Mesenchymal stem cell (in vitro differentiated cells and primary cell): ENCODE measurements around the gene OR5D18.

Experiments used
- DNase-seq: peaks from one replicate; pipeline ENCODE4 v3.0.0-alpha.2; 2013
- H2AFZ ChIP-seq: one replicate; pipeline ENCODE4 v1.6.1; 2013; ENCODE audit warnings: low read depth, mild to moderate bottlenecking, control low read depth, inconsistent platforms, low read length, moderate library complexity
- H2AK5ac ChIP-seq: 2 replicates; pipeline ENCODE4 v1.6.1; 2013; ENCODE audit warnings: low read length, moderate library complexity, mild to moderate bottlenecking, inconsistent platforms; ENCODE audit not compliant: severe bottlenecking
- H2BK120ac ChIP-seq: one replicate; pipeline ENCODE4 v1.6.1; 2013; ENCODE audit warnings: low read depth, mild to moderate bottlenecking, inconsistent platforms, low read length, moderate library complexity
- H2BK12ac ChIP-seq, 2 experiments: one replicate each; pipeline ENCODE4 v1.6.1; 2013; ENCODE audit warnings: inconsistent platforms in 2 of 2, low read length in 2 of 2, mild to moderate bottlenecking in 2 of 2, moderate library complexity in 2 of 2, control low read depth in 1 of 2
- H2BK15ac ChIP-seq: one replicate; pipeline ENCODE4 v1.6.1; 2013; ENCODE audit warnings: mild to moderate bottlenecking, low read depth, inconsistent platforms; ENCODE audit not compliant: poor library complexity, severe bottlenecking
- H2BK5ac ChIP-seq: 2 replicates; pipeline ENCODE4 v1.6.1; 2013; ENCODE audit warnings: low read depth, mild to moderate bottlenecking, low read length, control low read depth, inconsistent platforms; ENCODE audit not compliant: poor library complexity, severe bottlenecking
- H3K14ac ChIP-seq, 2 experiments: one replicate each; pipeline ENCODE4 v1.6.1; 2013; ENCODE audit warnings: inconsistent platforms in 2 of 2, low read length in 2 of 2, control low read depth in 1 of 2, mild to moderate bottlenecking in 1 of 2, moderate library complexity in 1 of 2
- H3K18ac ChIP-seq, 2 experiments: one replicate each; pipeline ENCODE4 v1.6.1; 2013; ENCODE audit warnings: inconsistent platforms in 2 of 2, low read length in 2 of 2, control low read depth in 1 of 2, low read depth in 1 of 2, mild to moderate bottlenecking in 1 of 2
- H3K23ac ChIP-seq, 2 experiments: one replicate each; pipeline ENCODE4 v1.6.1; 2013; ENCODE audit warnings: inconsistent platforms in 2 of 2, low read length in 2 of 2, mild to moderate bottlenecking in 2 of 2, moderate library complexity in 2 of 2, control low read depth in 1 of 2
- H3K27ac ChIP-seq: 2 replicates; pipeline ENCODE4 v1.5.1; 2013; ENCODE audit warnings: mild to moderate bottlenecking, moderate library complexity, low read length, control low read depth, inconsistent platforms; ENCODE audit not compliant: poor library complexity, severe bottlenecking
- H3K27me3 ChIP-seq, 2 experiments: 2 replicates each; pipeline versions ENCODE4 v1.6.1 to v1.7.0; 2013; ENCODE audit warnings: low read length in 2 of 2, mild to moderate bottlenecking in 2 of 2, moderate library complexity in 2 of 2, control low read depth in 1 of 2, inconsistent platforms in 1 of 2; ENCODE audit not compliant: control insufficient read depth in 1 of 2, insufficient read depth in 1 of 2
- H3K36me3 ChIP-seq, 2 experiments: 2 replicates each; pipeline versions ENCODE4 v1.6.1 to v1.7.0; 2013; ENCODE audit warnings: low read length in 2 of 2, control low read depth in 1 of 2, inconsistent platforms in 1 of 2, low read depth in 1 of 2, mild to moderate bottlenecking in 1 of 2; ENCODE audit not compliant: insufficient read depth in 2 of 2, control insufficient read depth in 1 of 2
- H3K4ac ChIP-seq, 2 experiments: one replicate each; pipeline ENCODE4 v1.6.1; 2013; ENCODE audit warnings: inconsistent platforms in 2 of 2, low read length in 2 of 2, mild to moderate bottlenecking in 2 of 2, moderate library complexity in 2 of 2, control low read depth in 1 of 2, low read depth in 1 of 2
- H3K4me1 ChIP-seq: 2 replicates; pipeline ENCODE4 v1.6.1; 2013; ENCODE audit warnings: low read depth, low read length, control low read depth; ENCODE audit not compliant: control insufficient read depth, insufficient read depth
- H3K4me2 ChIP-seq: 2 replicates; pipeline ENCODE4 v1.6.1; 2013; ENCODE audit warnings: low read length, mild to moderate bottlenecking, inconsistent platforms; ENCODE audit not compliant: poor library complexity, severe bottlenecking
- H3K4me3 ChIP-seq, 2 experiments: 2 replicates each; pipeline versions ENCODE4 v1.5.1 to v1.7.0; 2013; ENCODE audit warnings: low read length in 2 of 2, mild to moderate bottlenecking in 2 of 2, control low read depth in 1 of 2, low read depth in 1 of 2; ENCODE audit not compliant: insufficient read depth in 1 of 2
- H3K79me1 ChIP-seq: replicated peaks from 2 replicates; pipeline ENCODE4 v1.6.1; 2013; ENCODE audit warnings: mild to moderate bottlenecking, control low read depth, low read length, inconsistent platforms; ENCODE audit not compliant: poor library complexity, severe bottlenecking
- H3K9ac ChIP-seq: 2 replicates; pipeline ENCODE4 v1.7.0; 2013; ENCODE audit warnings: mild to moderate bottlenecking, low read length, moderate library complexity
- H3K9me3 ChIP-seq: 2 replicates; pipeline ENCODE4 v1.7.0; 2013; ENCODE audit warnings: mild to moderate bottlenecking, low read length; ENCODE audit not compliant: control insufficient read depth
- H4K8ac ChIP-seq: one replicate; pipeline ENCODE4 v1.6.1; 2013; ENCODE audit warnings: inconsistent platforms, mild to moderate bottlenecking, low read length, moderate library complexity
- H4K91ac ChIP-seq: one replicate; pipeline ENCODE4 v1.6.1; 2013; ENCODE audit warnings: mild to moderate bottlenecking, low read length, inconsistent platforms
- WGBS: methylation state at CpG from one replicate; pipeline ENCODE4 v1.1.7; 2013; ENCODE audit warnings: mixed read lengths; 5-methylcytosine and 5-hydroxymethylcytosine counted together

Gene OR5D18

GRCh38 chr11:55838452-55838851, 19.0 kb downstream of the OR5D18 start, which contains the start of gene OR5D16:
OR5D16 (plus strand) TSS chr11:55838752; CDS start chr11:55838752, 0 bp downstream.
- DNase-seq, result no peak
- Histone ChIP-seq H4K8ac (no peak within 1 kb of the TSS), H2BK120ac (no peak within 1 kb of the TSS), H3K79me1 (no peaks in the 10 kb centered on the region), H2AFZ (no peak within 1 kb of the TSS), H2BK12ac (no peak within 1 kb of the TSS), H3K14ac (no peak within 1 kb of the TSS), H4K91ac (no peak within 1 kb of the TSS), H3K4ac (no peak within 1 kb of the TSS), H3K27me3 (no peaks in the 10 kb centered on the region), H3K23ac (no peak within 1 kb of the TSS), H3K4me1 (no peaks in the 10 kb centered on the region), H3K27ac (no peak within 1 kb of the TSS), H3K36me3 (no peaks in the 10 kb centered on the region), H2BK5ac (no peak within 1 kb of the TSS), H2AK5ac (no peak within 1 kb of the TSS), H3K9ac (no peak within 1 kb of the TSS), H2BK15ac (no peak within 1 kb of the TSS), H3K4me2 (no peak within 1 kb of the TSS), H3K9me3 (peaks cover 20% of the 10 kb centered on the region), H3K4me3 (no peak within 1 kb of the TSS), H3K18ac (no peak within 1 kb of the TSS)
- WGBS, result 51% methylated on average over 2 of the region's 3 CpGs

GRCh38 chr11:55847453-55847852, 28.0 kb downstream of the OR5D18 start:
- Histone ChIP-seq H3K36me3 (no peaks in the 10 kb centered on the region), H2BK5ac (no peak overlapping the region), H3K4me2 (no peak overlapping the region), H3K27me3 (no peaks in the 10 kb centered on the region), H3K23ac (no peak overlapping the region), H4K91ac (no peak overlapping the region), H3K4ac (no peak overlapping the region), H3K4me1 (no peaks in the 10 kb centered on the region), H3K4me3 (no peak overlapping the region), H2BK120ac (no peak overlapping the region), H3K9me3 (no peaks in the 10 kb centered on the region), H2BK15ac (no peak overlapping the region), H3K27ac (no peak overlapping the region), H3K9ac (no peak overlapping the region), H2AFZ (no peak overlapping the region), H2BK12ac (no peak overlapping the region), H4K8ac (no peak overlapping the region), H3K79me1 (no peaks in the 10 kb centered on the region), H3K14ac (no peak overlapping the region), H3K18ac (no peak overlapping the region), H2AK5ac (no peak overlapping the region)
- WGBS, result no CpG with 5 or more reads among the region's 2 CpGs
- DNase-seq, result no peak

GRCh38 chr11:55849037-55849436, 29.6 kb downstream of the OR5D18 start:
- H3K4ac ChIP-seq, result no peak overlapping the region
- H2AFZ ChIP-seq, result no peak overlapping the region
- H2BK120ac ChIP-seq, result no peak overlapping the region
- H4K91ac ChIP-seq, result no peak overlapping the region
- no peak overlapping the region for H4K8ac ChIP-seq
- H3K4me2 ChIP-seq, result no peak overlapping the region
- no peak overlapping the region for H3K27ac ChIP-seq
- H2BK12ac ChIP-seq, result no peak overlapping the region
- no peak overlapping the region for H2BK5ac ChIP-seq
- H3K79me1 ChIP-seq, result no peaks in the 10 kb centered on the region
- no peak for DNase-seq
- H2BK15ac ChIP-seq, result no peak overlapping the region
- H2AK5ac ChIP-seq, result no peak overlapping the region
- no peaks in the 10 kb centered on the region for H3K36me3 ChIP-seq
- no peak overlapping the region for H3K18ac ChIP-seq
- no peaks in the 10 kb centered on the region for H3K27me3 ChIP-seq
- H3K9me3 ChIP-seq, result no peaks in the 10 kb centered on the region
- H3K9ac ChIP-seq, result no peak overlapping the region
- no peak overlapping the region for H3K23ac ChIP-seq
- no peak overlapping the region for H3K4me3 ChIP-seq
- no peaks in the 10 kb centered on the region for H3K4me1 ChIP-seq
- no peak overlapping the region for H3K14ac ChIP-seq

GRCh38 chr11:55852141-55852540, 32.7 kb downstream of the OR5D18 start:
- no peak overlapping the region for H3K4ac ChIP-seq
- no peak overlapping the region for H2BK120ac ChIP-seq
- no peak overlapping the region for H2AK5ac ChIP-seq
- no peaks in the 10 kb centered on the region for H3K9me3 ChIP-seq
- no peak overlapping the region for H2BK5ac ChIP-seq
- no peak overlapping the region for H3K4me3 ChIP-seq
- no peak overlapping the region for H3K14ac ChIP-seq
- no peak overlapping the region for H3K27ac ChIP-seq
- H4K8ac ChIP-seq, result no peak overlapping the region
- no peak for DNase-seq
- no peak overlapping the region for H2BK12ac ChIP-seq
- no peaks in the 10 kb centered on the region for H3K36me3 ChIP-seq
- no peaks in the 10 kb centered on the region for H3K79me1 ChIP-seq
- H3K18ac ChIP-seq, result no peak overlapping the region
- H2BK15ac ChIP-seq, result no peak overlapping the region
- no peak overlapping the region for H3K9ac ChIP-seq
- no CpG with 5 or more reads among the region's 1 CpG for WGBS
- no peak overlapping the region for H3K23ac ChIP-seq
- no peak overlapping the region for H2AFZ ChIP-seq
- H3K4me2 ChIP-seq, result no peak overlapping the region
- H3K27me3 ChIP-seq, result no peaks in the 10 kb centered on the region
- H4K91ac ChIP-seq, result no peak overlapping the region
- H3K4me1 ChIP-seq, result no peaks in the 10 kb centered on the region
